GM15510 (cell line): ENCODE data around the gene CLCN3.

Source experiments
- POLR2A ChIP-seq: IDR thresholded peaks from 3 replicates; pipeline ENCODE4 v1.6.1; 2011; ENCODE audit warnings: borderline replicate concordance; ENCODE audit not compliant: insufficient read length; ENCODE audit errors: extremely low read depth

CLCN3 gene

DNA sequence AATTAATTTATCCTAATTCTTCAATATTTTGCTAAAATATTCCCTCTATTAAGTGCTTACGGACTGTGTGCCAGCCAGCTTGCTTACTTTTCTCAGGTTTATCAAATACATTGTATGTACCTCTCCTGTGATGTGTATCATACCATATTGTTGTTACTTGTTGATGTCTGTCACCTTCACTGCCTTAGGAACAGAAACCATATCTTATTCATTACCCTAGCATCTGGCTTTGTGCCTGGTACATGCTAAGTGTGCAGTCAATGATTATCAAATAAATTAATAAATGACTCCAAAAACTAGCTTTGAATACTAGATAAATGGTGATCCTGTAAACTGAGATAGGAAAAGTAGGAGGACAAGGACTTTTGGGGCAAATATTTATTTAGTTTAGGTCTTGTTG, 6.9 kb downstream of the CLCN3 start:
- no peak for TF ChIP-seq POLR2A

GRCh38 chr4:169628579-169628978, 8.2 kb downstream of the CLCN3 start:
- no peak for TF ChIP-seq POLR2A

DNA sequence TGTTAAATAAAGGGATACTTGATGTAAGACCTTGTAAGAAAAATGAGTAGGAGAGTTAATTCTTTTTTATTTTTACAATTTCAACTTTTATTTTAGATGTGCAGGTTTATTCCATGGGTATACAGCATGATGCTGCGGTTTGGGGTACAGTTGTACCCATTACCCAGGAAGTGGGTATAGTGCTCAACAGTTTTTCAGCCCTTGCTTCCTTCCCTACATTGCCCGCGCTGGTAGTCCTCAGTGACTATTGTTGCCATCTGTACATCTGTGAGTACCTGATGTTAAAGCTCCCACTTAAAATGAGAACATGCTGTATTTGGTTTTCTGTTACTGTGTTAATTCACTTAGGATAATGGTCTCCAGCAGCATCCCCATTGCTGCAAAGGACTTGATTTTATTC, 9.7 kb downstream of the CLCN3 start:
- no peak for TF ChIP-seq POLR2A

DNA sequence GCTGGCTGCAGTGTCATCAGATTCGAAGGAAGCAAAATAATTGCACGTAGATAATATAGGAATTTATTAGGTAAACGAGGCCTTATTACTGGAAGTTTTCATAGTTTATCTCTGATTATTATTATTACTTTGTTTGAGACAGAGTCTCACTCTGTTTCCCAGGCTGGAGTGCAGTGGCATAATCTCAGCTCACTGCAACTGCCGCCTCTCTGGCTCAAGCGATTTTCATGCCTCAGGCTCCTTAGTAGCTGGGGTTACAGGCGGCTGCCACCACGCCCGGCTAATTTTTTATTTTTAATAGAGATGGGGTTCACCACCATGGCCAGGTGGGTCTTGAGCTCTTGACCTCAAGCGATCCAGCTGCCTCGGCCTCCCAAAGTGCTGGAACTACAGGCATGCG, 12.5 kb downstream of the CLCN3 start:
- no peak for TF ChIP-seq POLR2A

- no peak for TF ChIP-seq POLR2A
These were observed 14.6 kb downstream of the CLCN3 start for GRCh38 chr4:169634975-169635374.

GRCh38 chr4:169640261-169640870, 20.0 kb downstream of the CLCN3 start:
- TF ChIP-seq POLR2A = no peak

GRCh38 chr4:169644802-169645201, 24.4 kb downstream of the CLCN3 start:
- no peak for TF ChIP-seq POLR2A

DNA sequence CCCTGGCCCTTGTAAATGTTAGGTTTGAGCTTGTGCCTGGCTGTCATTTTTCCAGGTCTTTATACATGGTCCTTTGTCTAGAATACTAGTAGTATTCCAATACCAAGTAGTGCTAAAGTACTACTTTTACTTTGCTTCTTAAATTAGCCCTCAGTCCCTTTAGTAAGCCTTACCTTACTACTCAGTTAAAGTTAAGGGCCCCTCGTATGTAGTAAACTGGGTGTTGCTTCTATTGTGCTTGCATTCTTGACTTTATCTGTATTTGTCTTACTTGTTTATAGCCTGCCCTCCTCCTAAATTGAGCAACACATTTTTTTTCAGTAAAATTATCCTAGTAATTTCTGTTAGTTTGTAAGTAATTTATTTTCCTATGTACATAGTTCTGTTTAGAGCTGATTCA, 25.2 kb downstream of the CLCN3 start:
- no peak for TF ChIP-seq POLR2A

- no peak for TF ChIP-seq POLR2A
These were observed 29.3 kb downstream of the CLCN3 start for GRCh38 chr4:169649545-169650226.

DNA sequence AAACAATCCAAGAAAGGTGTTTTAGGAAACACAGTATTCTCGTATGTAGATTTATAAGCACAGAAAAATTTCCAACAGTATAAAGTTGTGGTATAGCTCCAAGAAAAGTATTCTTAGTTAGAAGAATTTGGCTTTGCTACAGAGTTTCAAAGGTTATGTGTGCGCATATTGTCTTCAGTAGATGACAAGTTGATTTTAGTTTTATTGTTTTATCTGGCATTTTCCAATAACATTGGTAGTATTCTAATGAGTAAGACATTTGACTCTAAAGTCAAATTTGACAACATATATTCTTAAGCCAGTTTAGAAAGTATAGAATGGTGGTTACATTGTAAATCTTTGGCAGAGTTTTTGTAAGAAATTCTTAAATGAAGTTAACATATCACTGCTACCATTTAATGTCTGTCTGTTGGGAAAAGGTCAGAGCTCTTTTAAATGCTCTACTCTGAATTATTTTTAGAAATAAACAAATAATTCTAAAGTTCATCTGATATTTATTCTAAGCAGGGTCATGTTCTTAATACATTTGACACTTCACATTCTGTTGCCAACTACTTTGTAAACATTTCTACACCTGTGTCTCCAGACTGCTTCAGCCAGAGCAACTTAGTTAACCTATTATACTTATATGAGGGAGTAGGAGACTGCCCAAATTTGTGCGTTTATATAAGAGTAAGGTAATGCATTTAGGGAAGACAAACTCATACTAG, 30.0 kb downstream of the CLCN3 start:
- no peak for TF ChIP-seq POLR2A

- TF ChIP-seq POLR2A = no peak
These were observed 32.2 kb downstream of the CLCN3 start for GRCh38 chr4:169652535-169652934.

GRCh38 chr4:169655401-169655800, 35.0 kb downstream of the CLCN3 start:
- TF ChIP-seq POLR2A = no peak

- no peak for TF ChIP-seq POLR2A
These were observed 37.2 kb downstream of the CLCN3 start for GRCh38 chr4:169657470-169658107.

DNA sequence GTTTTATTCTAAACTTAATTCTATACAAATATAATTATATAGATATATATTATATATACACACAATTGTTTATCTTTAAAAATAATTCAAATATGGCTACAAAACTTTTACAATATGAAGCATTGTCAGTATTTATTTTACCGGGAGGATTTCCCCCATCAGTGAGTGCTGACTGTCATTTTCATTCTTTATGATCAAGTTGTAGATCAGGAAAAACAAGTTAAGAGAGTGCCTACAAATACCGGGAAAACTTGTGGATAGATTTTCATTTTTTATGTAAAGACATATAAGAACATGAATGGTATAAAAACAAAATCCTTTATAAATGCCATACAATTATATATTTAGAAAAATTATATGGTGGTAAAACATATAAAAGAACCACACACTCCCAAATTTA, 37.8 kb downstream of the CLCN3 start:
- no peak for TF ChIP-seq POLR2A

- no peak for TF ChIP-seq POLR2A
These were observed 38.8 kb downstream of the CLCN3 start for GRCh38 chr4:169658975-169659715.
